H9 (cell line): ENCODE measurements around the gene CHN2. TPM values are rescaled to one million over a fixed set of nuclear protein-coding genes. Genes with fewer than 3 reads are reported as not detected.

ENCODE experiments used
- DNase-seq: peaks from one replicate; pipeline ENCODE4 v3.0.0-alpha.2; 2017
- H2AFZ ChIP-seq: one replicate; pipeline ENCODE4 v1.6.1; 2013; ENCODE audit warnings: mild to moderate bottlenecking, low read length, control low read depth, moderate library complexity
- H2AK5ac ChIP-seq: 2 replicates; pipeline ENCODE4 v1.6.1; 2013; ENCODE audit warnings: low read length, control low read depth, mixed read lengths; ENCODE audit not compliant: insufficient read length
- H2BK120ac ChIP-seq: one replicate; pipeline ENCODE4 v1.6.1; 2013; ENCODE audit warnings: low read depth, mild to moderate bottlenecking, low read length, control low read depth, inconsistent platforms; ENCODE audit not compliant: poor library complexity, severe bottlenecking
- H2BK12ac ChIP-seq: 2 replicates; pipeline ENCODE4 v1.6.1; 2013; ENCODE audit warnings: low read length, control low read depth, mixed read lengths, low read depth; ENCODE audit not compliant: insufficient read length
- H2BK15ac ChIP-seq: 2 replicates; pipeline ENCODE4 v1.6.1; 2013; ENCODE audit warnings: low read depth, low read length, control low read depth
- H2BK20ac ChIP-seq: one replicate; pipeline ENCODE4 v1.6.1; 2013; ENCODE audit warnings: low read depth, mild to moderate bottlenecking, low read length, control low read depth, inconsistent platforms; ENCODE audit not compliant: poor library complexity, severe bottlenecking
- H2BK5ac ChIP-seq: 2 replicates; pipeline ENCODE4 v1.6.1; 2013; ENCODE audit warnings: low read length, control low read depth, mixed read lengths; ENCODE audit not compliant: insufficient read length
- H3K14ac ChIP-seq: 2 replicates; pipeline ENCODE4 v1.6.1; 2013; ENCODE audit warnings: low read length, control low read depth; ENCODE audit not compliant: insufficient read depth
- H3K18ac ChIP-seq: 2 replicates; pipeline ENCODE4 v1.6.1; 2013; ENCODE audit warnings: low read depth, mild to moderate bottlenecking, mixed read lengths, low read length, control low read depth; ENCODE audit not compliant: insufficient read length
- H3K23ac ChIP-seq: 2 replicates; pipeline ENCODE4 v1.6.1; 2013; ENCODE audit warnings: low read length, control low read depth, mixed read lengths, low read depth; ENCODE audit not compliant: insufficient read length
- H3K23me2 ChIP-seq: 2 replicates; pipeline ENCODE4 v1.6.1; 2013; ENCODE audit warnings: low read depth, mild to moderate bottlenecking, mixed read lengths, low read length, control low read depth; ENCODE audit not compliant: insufficient read length, poor library complexity, severe bottlenecking
- H3K27ac ChIP-seq: 2 replicates; pipeline ENCODE4 v1.5.1; 2013; ENCODE audit warnings: low read length, control low read depth, mixed read lengths, low read depth; ENCODE audit not compliant: insufficient read length
- H3K27me3 ChIP-seq: 2 replicates; pipeline ENCODE4 v1.6.1; 2013; ENCODE audit warnings: low read length, control low read depth, inconsistent platforms; ENCODE audit not compliant: insufficient read depth
- H3K4ac ChIP-seq: 2 replicates; pipeline ENCODE4 v1.6.1; 2013; ENCODE audit warnings: low read depth, mild to moderate bottlenecking, control low read depth, inconsistent platforms, low read length, moderate library complexity
- H3K4me1 ChIP-seq: 2 replicates; pipeline ENCODE4 v1.6.1; 2013; ENCODE audit warnings: low read length, control low read depth, inconsistent platforms; ENCODE audit not compliant: insufficient read depth
- H3K4me2 ChIP-seq: 2 replicates; pipeline ENCODE4 v1.6.1; 2013; ENCODE audit warnings: low read length, control low read depth, mixed read lengths; ENCODE audit not compliant: insufficient read length, insufficient read depth
- H3K56ac ChIP-seq: 2 replicates; pipeline ENCODE4 v1.6.1; 2013; ENCODE audit warnings: low read depth, mild to moderate bottlenecking, mixed read lengths, low read length, control low read depth; ENCODE audit not compliant: insufficient read length
- H3K79me1 ChIP-seq: 2 replicates; pipeline ENCODE4 v1.6.1; 2013; ENCODE audit warnings: low read depth, mild to moderate bottlenecking, moderate library complexity, low read length, control low read depth, inconsistent platforms; ENCODE audit not compliant: insufficient read depth, poor library complexity, severe bottlenecking
- H3K79me2 ChIP-seq: 2 replicates; pipeline ENCODE4 v1.6.1; 2013; ENCODE audit warnings: low read length, control low read depth, inconsistent platforms; ENCODE audit not compliant: insufficient read depth
- H3K9ac ChIP-seq: 2 replicates; pipeline ENCODE4 v1.6.1; 2013; ENCODE audit warnings: low read length, control low read depth, mixed read lengths; ENCODE audit not compliant: insufficient read length; ENCODE audit errors: extremely low read depth
- H3K9me3 ChIP-seq: one replicate; pipeline ENCODE4 v1.6.1; 2013; ENCODE audit warnings: low read depth, low read length, inconsistent platforms; ENCODE audit not compliant: control insufficient read depth
- H3T11ph ChIP-seq: one replicate; pipeline ENCODE4 v1.6.1; 2013; ENCODE audit warnings: mild to moderate bottlenecking, low read length, control low read depth, inconsistent platforms
- H4K20me1 ChIP-seq: one replicate; pipeline ENCODE4 v1.6.1; 2013; ENCODE audit not compliant: control insufficient read depth, insufficient read length, insufficient read depth
- H4K5ac ChIP-seq: 2 replicates; pipeline ENCODE4 v1.6.1; 2013; ENCODE audit warnings: low read depth, mild to moderate bottlenecking, mixed read lengths, low read length, control low read depth; ENCODE audit not compliant: insufficient read length
- H4K8ac ChIP-seq: replicated peaks from 2 replicates; pipeline ENCODE4 v1.6.1; 2013; ENCODE audit warnings: low read length, control low read depth, mixed read lengths, low read depth; ENCODE audit not compliant: insufficient read length
- H4K91ac ChIP-seq: 2 replicates; pipeline ENCODE4 v1.6.1; 2013; ENCODE audit warnings: low read depth, mild to moderate bottlenecking, moderate library complexity, mixed read lengths, low read length, control low read depth; ENCODE audit not compliant: insufficient read length
- H3K27ac Mint-ChIP-seq, 3 experiments: 2 replicates in 2 of 3; 3 replicates in 1 of 3; pipeline ENCODE4 v1.8.0; 2020 to 2021; ENCODE audit warnings: mixed read lengths in 3 of 3, mild to moderate bottlenecking in 1 of 3, moderate library complexity in 1 of 3
- H3K27me3 Mint-ChIP-seq: 2 replicates; pipeline ENCODE4 v1.8.0; 2021; ENCODE audit warnings: low read depth, mild to moderate bottlenecking, moderate library complexity, mixed read lengths
- H3K36me3 Mint-ChIP-seq, 3 experiments: 2 replicates in 2 of 3; 3 replicates in 1 of 3; pipeline ENCODE4 v1.8.0; 2020 to 2021; ENCODE audit warnings: low read depth in 3 of 3, mixed read lengths in 3 of 3; ENCODE audit not compliant: insufficient read depth in 1 of 3
- H3K4me1 Mint-ChIP-seq, 2 experiments: 2 replicates each; pipeline ENCODE4 v1.8.0; 2020; ENCODE audit warnings: mixed read lengths in 2 of 2
- H3K4me3 Mint-ChIP-seq, 2 experiments: 2 replicates in 1 of 2; 3 replicates in 1 of 2; pipeline ENCODE4 v1.8.0; 2020 to 2021; ENCODE audit warnings: mild to moderate bottlenecking in 2 of 2, mixed read lengths in 2 of 2, moderate library complexity in 1 of 2
- H3K9me3 Mint-ChIP-seq, 2 experiments: 2 replicates in 1 of 2; 3 replicates in 1 of 2; pipeline ENCODE4 v1.8.0; 2020; ENCODE audit warnings: mild to moderate bottlenecking in 2 of 2, mixed read lengths in 2 of 2, moderate library complexity in 1 of 2
- CTCF ChIP-seq: fragments of 200-600 bp; sonication (generic); conservative IDR thresholded peaks from 3 replicates; pipeline ENCODE4 v1.8.0; 2021; ENCODE audit warnings: antibody characterized with exemption, mild to moderate bottlenecking
- WGBS: extraction: QIAGEN DNeasy Blood & Tissue Kit; methylation state at CpG from one replicate; pipeline ENCODE4 v1.1.7; 2013; ENCODE audit warnings: missing lambda C conversion rate, low lambda C conversion rate, mixed read lengths; ENCODE audit not compliant: insufficient read length; ENCODE audit errors: extremely low coverage; 5-methylcytosine and 5-hydroxymethylcytosine counted together
- total RNA-seq: library from RNA; stranded (reverse); gene quantifications from 2 replicates; pipeline ENCODE4 v1.2.1, GENCODE V29; 2021

Gene CHN2
- total RNA-seq, 1 experiment from 2014 or later, result 3.3 TPM

GRCh38 chr7:29458933-29459332 is 264.4 kb downstream of the CHN2 start:
- Mint-ChIP-seq H3K36me3 (no peaks in the 10 kb centered on the region), H3K4me3 (no peak overlapping the region), H3K9me3 (no peaks in the 10 kb centered on the region), H3K27me3 (no peaks in the 10 kb centered on the region; the same call in 1 of the 2 replicates), H3K27ac (no peak overlapping the region), H3K4me1 (peaks cover 15 to 16% of the 10 kb centered on the region in 2 experiments)
- Histone ChIP-seq H2BK12ac (no peak overlapping the region), H3K56ac (no peak overlapping the region), H4K8ac (no peak overlapping the region), H4K5ac (no peak overlapping the region), H3K79me1 (no peaks in the 10 kb centered on the region), H3K27me3 (no peaks in the 10 kb centered on the region), H3K23ac (no peak overlapping the region), H3K79me2 (no peaks in the 10 kb centered on the region), H2BK20ac (no peak overlapping the region), H3K23me2 (peaks cover 5% of the 10 kb centered on the region), H3K9me3 (no peaks in the 10 kb centered on the region), H3K18ac (no peak overlapping the region), H3K4me2 (no peak overlapping the region), H4K91ac (no peak overlapping the region), H2BK15ac (no peak overlapping the region), H2BK120ac (no peak overlapping the region), H2AFZ (no peak overlapping the region), H3K27ac (no peak overlapping the region), H3T11ph (no peak overlapping the region), H2AK5ac (no peak overlapping the region), H3K14ac (no peak overlapping the region), H4K20me1 (no peaks in the 10 kb centered on the region), H2BK5ac (no peak overlapping the region), H3K4ac (no peak overlapping the region), H3K4me1 (peaks cover 2% of the 10 kb centered on the region; the same call in 1 of the 2 replicates), H3K9ac (no peak overlapping the region)
- no CpG with 5 or more reads among the region's 7 CpGs for WGBS
- no peak for TF ChIP-seq CTCF
- no peak for DNase-seq
